ENCODE measurements around the gene GNPDA1.

GNPDA1 gene

DNA sequence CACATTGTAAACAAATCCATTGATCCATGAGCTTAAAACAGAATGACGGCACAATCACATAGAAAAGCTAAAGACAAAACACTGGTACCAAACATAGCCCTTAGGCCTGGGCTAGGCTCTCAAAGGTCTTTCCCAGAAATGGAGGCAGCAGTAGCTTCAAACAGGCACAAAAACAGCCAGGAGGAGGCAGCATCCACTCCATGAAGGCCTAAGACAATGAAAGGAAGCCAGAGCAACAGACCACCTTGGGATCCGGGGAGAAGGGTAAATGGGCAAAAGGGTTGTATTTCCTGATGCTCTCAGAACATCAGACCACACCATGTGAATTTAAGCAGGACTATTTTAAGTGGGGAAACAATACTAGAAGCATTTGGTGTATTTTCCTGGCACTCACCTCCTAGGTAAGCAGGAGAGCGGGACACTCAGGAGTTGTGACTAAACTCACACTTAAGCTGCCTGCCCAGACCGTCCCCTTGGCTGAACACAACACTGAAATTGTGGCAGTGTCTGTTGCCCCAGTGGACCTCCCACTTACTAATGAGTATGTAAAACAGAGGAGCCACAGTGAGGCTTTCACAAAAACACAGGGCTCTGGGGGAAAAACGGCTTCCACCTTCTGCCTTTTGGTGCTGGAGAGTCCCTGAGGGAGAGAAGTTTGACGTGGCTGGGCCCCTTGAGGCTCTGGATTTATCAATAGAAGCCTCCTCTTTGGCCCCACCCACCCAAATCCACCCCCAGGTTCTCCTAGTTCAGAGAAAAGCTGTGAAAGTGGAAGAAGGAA is 11.9 kb downstream of the GNPDA1 start:
- H3K4me3 ChIP-seq (replicated peaks; ENCODE audit: low read depth, low read length) = no peak overlapping the region
- DNase-seq (ENCODE audit: extremely low read depth, low read depth) = no peak
- TF ChIP-seq, protein P1, sequence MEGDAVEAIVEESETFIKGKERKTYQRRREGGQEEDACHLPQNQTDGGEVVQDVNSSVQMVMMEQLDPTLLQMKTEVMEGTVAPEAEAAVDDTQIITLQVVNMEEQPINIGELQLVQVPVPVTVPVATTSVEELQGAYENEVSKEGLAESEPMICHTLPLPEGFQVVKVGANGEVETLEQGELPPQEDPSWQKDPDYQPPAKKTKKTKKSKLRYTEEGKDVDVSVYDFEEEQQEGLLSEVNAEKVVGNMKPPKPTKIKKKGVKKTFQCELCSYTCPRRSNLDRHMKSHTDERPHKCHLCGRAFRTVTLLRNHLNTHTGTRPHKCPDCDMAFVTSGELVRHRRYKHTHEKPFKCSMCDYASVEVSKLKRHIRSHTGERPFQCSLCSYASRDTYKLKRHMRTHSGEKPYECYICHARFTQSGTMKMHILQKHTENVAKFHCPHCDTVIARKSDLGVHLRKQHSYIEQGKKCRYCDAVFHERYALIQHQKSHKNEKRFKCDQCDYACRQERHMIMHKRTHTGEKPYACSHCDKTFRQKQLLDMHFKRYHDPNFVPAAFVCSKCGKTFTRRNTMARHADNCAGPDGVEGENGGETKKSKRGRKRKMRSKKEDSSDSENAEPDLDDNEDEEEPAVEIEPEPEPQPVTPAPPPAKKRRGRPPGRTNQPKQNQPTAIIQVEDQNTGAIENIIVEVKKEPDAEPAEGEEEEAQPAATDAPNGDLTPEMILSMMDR (IDR thresholded peaks at IDR 0.05; ENCODE audit: low read depth, low read length, missing control alignments) = peak; percentile 44

DNA sequence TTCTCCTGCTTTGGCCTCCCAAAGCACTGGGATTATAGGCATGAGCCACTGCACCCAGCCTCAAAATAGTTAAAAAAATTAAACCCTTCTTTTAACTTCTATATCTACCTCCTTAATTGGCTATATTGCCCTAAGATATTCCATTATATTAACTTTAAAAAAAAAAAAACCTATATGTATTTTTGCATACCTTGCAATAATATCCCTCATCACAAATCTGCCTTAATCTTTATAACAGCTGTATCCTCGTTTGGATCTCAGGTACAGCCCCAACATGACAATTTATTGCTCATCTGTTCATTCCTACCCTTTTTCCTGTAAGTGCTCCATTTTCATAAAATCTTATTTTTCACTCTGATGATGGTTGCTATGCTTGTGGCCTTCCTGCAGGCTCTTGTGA is 12.7 kb downstream of the GNPDA1 start:
- no peak overlapping the region for H3K4me3 ChIP-seq (replicated peaks; ENCODE audit: low read depth, low read length)
- TF ChIP-seq, protein P1 (IDR thresholded peaks at IDR 0.05; ENCODE audit: low read depth, low read length, missing control alignments) = no peak
- DNase-seq (ENCODE audit: extremely low read depth, low read depth) = no peak

DNA sequence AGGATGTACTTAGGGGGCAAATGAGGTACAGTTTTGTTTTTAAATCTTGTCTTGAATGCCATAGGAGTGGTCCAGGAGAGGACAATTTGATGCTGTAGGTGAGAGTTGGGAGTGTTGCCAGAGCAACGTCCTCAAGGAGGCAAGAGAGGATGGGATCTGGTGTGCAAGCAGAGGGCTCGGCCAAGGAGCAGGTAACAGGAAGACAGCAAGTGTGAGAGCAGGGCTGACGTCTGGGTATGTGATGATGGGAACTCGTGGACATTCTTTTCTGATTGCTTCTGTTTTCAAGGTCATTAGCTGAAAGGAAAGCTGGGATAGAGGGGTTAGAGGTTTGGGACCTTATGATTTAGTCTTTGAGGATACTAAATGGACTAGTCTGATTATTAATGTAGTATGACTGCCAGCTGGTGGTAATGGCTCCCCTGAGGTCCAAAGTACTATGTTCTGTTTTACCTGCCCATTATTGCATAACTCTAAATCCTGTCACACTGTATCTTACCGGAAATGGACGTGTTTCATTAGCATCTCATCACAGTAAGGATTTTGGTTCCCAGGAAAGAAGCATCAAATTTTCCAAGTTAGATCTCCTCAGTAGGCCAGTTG is 15.4 kb downstream of the GNPDA1 start:
- TF ChIP-seq, protein P1 (IDR thresholded peaks at IDR 0.05; ENCODE audit: low read depth, low read length, missing control alignments) = no peak
- DNase-seq (ENCODE audit: extremely low read depth, low read depth) = no peak
- no peak overlapping the region for H3K4me3 ChIP-seq (replicated peaks; ENCODE audit: low read depth, low read length)

DNA sequence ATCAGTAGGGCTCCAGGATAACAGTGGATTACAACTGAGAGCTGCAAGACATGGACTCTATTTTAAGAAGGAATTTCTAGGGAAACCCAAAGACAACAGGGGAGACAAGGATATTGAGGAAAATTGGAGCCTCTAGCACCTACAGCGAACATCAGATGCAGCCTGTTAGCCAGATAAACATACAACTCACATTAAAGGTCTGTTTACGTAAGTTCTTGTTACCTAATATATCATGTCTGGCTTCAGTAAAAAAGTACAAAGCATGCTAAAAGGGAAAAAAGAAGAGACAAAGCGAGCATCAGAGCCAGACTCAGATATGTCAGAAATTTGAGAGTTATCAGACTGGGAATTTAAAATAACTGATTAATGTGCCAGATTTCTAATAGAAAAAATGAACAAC is 17.2 kb downstream of the GNPDA1 start:
- H3K4me3 ChIP-seq (replicated peaks; ENCODE audit: low read depth, low read length) = no peak overlapping the region
- TF ChIP-seq, protein P1 (IDR thresholded peaks at IDR 0.05; ENCODE audit: low read depth, low read length, missing control alignments) = no peak
- DNase-seq (ENCODE audit: extremely low read depth, low read depth) = no peak

DNA sequence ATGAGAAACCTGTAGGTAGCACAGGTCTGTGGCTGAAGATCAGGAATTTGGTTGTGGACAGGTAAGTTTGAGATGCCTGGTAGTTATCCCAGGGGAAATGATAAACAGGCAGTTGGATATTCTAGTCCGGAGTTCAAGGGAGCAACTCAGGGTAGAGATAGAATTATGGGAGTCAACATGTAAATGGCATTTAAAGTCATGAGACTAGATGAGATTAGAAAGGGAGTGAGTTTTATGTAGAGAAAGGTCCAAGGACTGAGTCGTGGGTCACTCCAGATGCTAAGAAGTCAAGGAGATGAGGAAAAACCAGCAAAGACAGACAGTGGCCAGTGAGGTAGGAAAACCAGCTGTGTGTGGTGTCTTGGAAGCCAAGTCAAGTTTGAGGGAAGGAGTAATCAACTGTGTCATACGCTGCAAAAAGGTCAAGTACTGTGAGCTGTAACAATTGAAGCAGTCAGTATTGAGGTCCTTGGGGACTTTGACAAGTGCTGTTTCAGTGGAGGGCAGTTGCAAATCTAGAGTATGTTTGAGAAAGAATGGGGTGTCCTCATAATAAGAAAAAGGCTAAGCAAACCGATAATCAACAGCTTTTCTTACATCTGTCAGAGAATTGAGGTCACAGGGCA is 18.2 kb downstream of the GNPDA1 start:
- DNase-seq (ENCODE audit: extremely low read depth, low read depth) = no peak
- TF ChIP-seq, protein P1 (IDR thresholded peaks at IDR 0.05; ENCODE audit: low read depth, low read length, missing control alignments) = no peak
- H3K4me3 ChIP-seq (replicated peaks; ENCODE audit: low read depth, low read length) = no peak overlapping the region

DNA sequence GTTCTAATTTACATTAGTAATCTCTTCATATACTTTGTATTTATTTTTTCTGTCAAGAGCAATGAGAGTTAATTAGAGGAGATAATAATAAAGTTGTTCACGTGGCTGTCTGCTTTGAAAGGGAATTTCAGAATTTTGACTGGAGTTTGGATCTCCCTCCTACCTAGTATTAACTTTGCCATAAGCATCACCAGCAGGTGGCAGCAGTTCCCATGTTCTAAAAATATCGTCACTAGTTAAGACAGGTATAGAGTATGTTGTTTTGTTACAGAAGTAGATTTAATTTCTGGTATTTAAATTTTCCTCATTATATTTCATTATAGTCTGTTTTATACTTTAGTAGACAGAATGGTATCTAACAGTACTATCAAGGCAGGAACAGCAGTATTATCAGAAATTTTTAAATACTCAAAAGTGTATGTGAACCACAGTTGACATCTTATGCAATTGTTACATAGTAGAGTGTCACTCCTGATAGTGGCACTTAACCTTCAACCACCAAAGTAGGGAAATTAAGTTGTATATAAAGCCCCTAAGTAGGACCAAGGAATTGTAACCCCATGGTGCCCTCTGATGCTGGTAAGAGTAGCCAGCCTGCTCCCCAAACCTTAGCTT is 20.4 kb downstream of the GNPDA1 start:
- DNase-seq (ENCODE audit: extremely low read depth, low read depth) = no peak

More for the DNA sequence above, 20.4 kb downstream of the GNPDA1 start:
- TF ChIP-seq, protein P1 (IDR thresholded peaks at IDR 0.05; ENCODE audit: low read depth, low read length, missing control alignments) = peak; percentile 69
- no peak overlapping the region for H3K4me3 ChIP-seq (replicated peaks; ENCODE audit: low read depth, low read length)

All from HFF-Myc (cell line).